Caco-2 (cell line): ENCODE results near the gene PARD3. TPM values are rescaled to one million over a fixed set of nuclear protein-coding genes. Genes with fewer than 3 reads are reported as not detected.

Experiments
- BruUV-seq: library from RNA; stranded (reverse); fragments of 400-500 nt; replicated peaks from 2 replicates; lab custom pipeline; 2021; lab: Mats Ljungman, UMichigan
- CTCF ChIA-PET: fragments of 300-600 bp; sonication (Branson Sonifier 250); formaldehyde crosslinking; loops from one replicate; lab custom pipeline; 2022; ENCODE audit warnings: antibody characterized with exemption; lab: Charles Lee
- POLR2A ChIA-PET: fragments of 300-600 bp; sonication (Branson Sonifier 250); formaldehyde crosslinking; loops from one replicate; lab custom pipeline; 2022; ENCODE audit warnings: antibody characterized with exemption; lab: Charles Lee
- DNase-seq, 2 experiments: peaks; one replicate each; pipeline versions ENCODE4 v3.0.0 to v3.0.0-alpha.2; 2020 to 2022
- H3K27me3 ChIP-seq: replicated peaks from 2 replicates; pipeline ENCODE4 v1.6.0; 2011; ENCODE audit warnings: low read length; ENCODE audit not compliant: control insufficient read depth, insufficient read depth
- H3K36me3 ChIP-seq: 2 replicates; pipeline ENCODE4 v1.5.1; 2011; ENCODE audit warnings: low read length; ENCODE audit not compliant: control insufficient read depth, insufficient read depth
- H3K4me1 ChIP-seq: fragments of 250-450 bp; sonication (Bioruptor Pico); 2 replicates; pipeline ENCODE4 v1.5.1; 2020; ENCODE audit warnings: mild to moderate bottlenecking
- H3K4me3 ChIP-seq: 2 replicates; pipeline ENCODE4 v1.5.1; 2011; ENCODE audit warnings: low read depth, mild to moderate bottlenecking, control low read depth, low read length
- H3K9me3 ChIP-seq: fragments of 250-450 bp; sonication (Bioruptor Pico); 2 replicates; pipeline ENCODE4 v1.5.1; 2020; ENCODE audit warnings: mild to moderate bottlenecking, moderate library complexity
- H3K27ac Mint-ChIP-seq: one replicate; pipeline ENCODE4 v1.8.0; 2022; ENCODE audit warnings: mixed read lengths; ENCODE audit not compliant: unreplicated experiment
- H3K27me3 Mint-ChIP-seq: one replicate; pipeline ENCODE4 v1.8.0; 2022; ENCODE audit warnings: mixed read lengths; ENCODE audit not compliant: insufficient read depth, unreplicated experiment
- H3K36me3 Mint-ChIP-seq: one replicate; pipeline ENCODE4 v1.8.0; 2022; ENCODE audit warnings: mild to moderate bottlenecking, mixed read lengths; ENCODE audit not compliant: insufficient read depth, unreplicated experiment
- H3K4me1 Mint-ChIP-seq: one replicate; pipeline ENCODE4 v1.8.0; 2022; ENCODE audit warnings: low read depth, mixed read lengths; ENCODE audit not compliant: unreplicated experiment
- H3K4me3 Mint-ChIP-seq: one replicate; pipeline ENCODE4 v1.8.0; 2022; ENCODE audit warnings: mild to moderate bottlenecking, moderate library complexity, mixed read lengths; ENCODE audit not compliant: unreplicated experiment
- H3K9me3 Mint-ChIP-seq: one replicate; pipeline ENCODE4 v1.8.0; 2022; ENCODE audit warnings: mixed read lengths; ENCODE audit not compliant: unreplicated experiment
- CTCF ChIP-seq, 2 experiments: fragments of 200-600 bp in 1 of 2; IDR thresholded peaks; 1 replicate in 1 of 2; 2 replicates in 1 of 2; pipeline versions ENCODE4 v1.5.1 to v1.8.0; 2011 to 2022; ENCODE audit warnings: antibody characterized with exemption in 1 of 2, control low read depth in 1 of 2, inconsistent platforms in 1 of 2, low read depth in 1 of 2, low read length in 1 of 2, mild to moderate bottlenecking in 1 of 2, moderate library complexity in 1 of 2; ENCODE audit not compliant: insufficient read depth in 1 of 2, severe bottlenecking in 1 of 2, unreplicated experiment in 1 of 2
- intact Hi-C: fragments of 100-400 bp; cut with micrococcal nuclease; formaldehyde crosslinking; loops from one replicate; pipeline ENCODE4 v1.10.0; 2022; ENCODE audit not compliant: unreplicated experiment
- total RNA-seq: library from RNA; stranded (reverse); gene quantifications from 2 replicates; pipeline ENCODE4 v1.2.3, GENCODE V29; 2022

PARD3 gene
- total RNA-seq, 1 experiment from 2014 or later, result 80.7 TPM

DNA sequence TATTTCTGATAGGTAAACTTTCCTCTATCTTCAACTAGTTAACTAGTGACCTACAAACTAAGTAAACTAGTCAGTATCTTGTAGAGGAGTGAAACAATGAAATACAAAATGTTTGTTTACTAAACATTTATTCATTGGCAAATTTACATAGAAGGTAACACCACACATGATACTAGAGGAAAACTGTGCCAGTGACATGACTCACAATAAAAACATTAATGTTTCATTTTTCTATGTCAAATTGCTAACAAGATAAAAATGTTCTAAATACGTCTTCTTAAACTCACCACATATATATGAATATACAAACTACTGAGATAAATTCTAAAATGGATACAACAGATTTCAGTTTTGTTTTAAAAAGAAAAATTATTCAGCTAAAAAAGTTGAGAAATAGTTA is 471.3 kb downstream of the PARD3 start:
- ChIA-PET CTCF (no interaction called here), POLR2A (no interaction called here)
- Mint-ChIP-seq H3K9me3 (no peaks in the 10 kb centered on the region), H3K4me3 (no peak overlapping the region), H3K36me3 (peaks cover 13% of the 10 kb centered on the region), H3K27ac (no peak overlapping the region), H3K4me1 (peaks cover 30% of the 10 kb centered on the region), H3K27me3 (no peaks in the 10 kb centered on the region)
- TF ChIP-seq CTCF (IDR thresholded peaks at IDR 0.05; ENCODE audit: insufficient read depth in 1 of 2, low read depth in 1 of 2, low read length in 1 of 2, severe bottlenecking in 1 of 2, unreplicated experiment in 1 of 2), result no peak
- intact Hi-C loops, result no loop called here
- Histone ChIP-seq H3K27me3 (no peaks in the 10 kb centered on the region), H3K9me3 (no peaks in the 10 kb centered on the region), H3K4me3 (no peak overlapping the region), H3K36me3 (0 out of 2 replicates have a peak, but pooled peaks cover 3% of the 10 kb centered on the region), H3K4me1 (peaks cover 25% of the 10 kb centered on the region)
- no TSS peak for BruUV-seq
- DNase-seq, result no peak

DNA sequence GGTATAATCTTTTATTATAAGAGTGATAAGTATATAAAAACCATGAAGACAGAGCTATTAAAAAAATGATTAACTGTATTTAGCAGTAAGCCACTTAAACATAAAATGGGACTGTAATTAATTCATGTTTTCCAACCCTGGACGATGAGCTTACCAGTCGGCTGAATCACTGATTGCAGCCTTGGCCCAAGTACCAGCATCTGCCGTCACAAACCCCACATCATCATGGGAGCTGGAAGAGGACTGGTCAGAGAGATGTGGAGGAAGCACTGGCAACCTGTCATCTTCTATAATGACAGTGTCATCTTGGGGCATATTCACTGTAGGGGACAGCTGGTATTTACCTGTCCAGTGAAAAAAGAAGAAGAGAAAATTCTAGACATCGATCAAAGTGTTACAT is 473.6 kb downstream of the PARD3 start:
- intact Hi-C loops, result no loop called here
- DNase-seq, result no peak
- CTCF ChIA-PET, result no interaction called here
- Mint-ChIP-seq H3K4me1 (peaks cover 27% of the 10 kb centered on the region), H3K4me3 (no peak overlapping the region), H3K27me3 (no peaks in the 10 kb centered on the region), H3K36me3 (peaks cover 7% of the 10 kb centered on the region), H3K9me3 (no peaks in the 10 kb centered on the region), H3K27ac (no peak overlapping the region)
- H3K36me3 ChIP-seq, result no peaks in the 10 kb centered on the region
- H3K4me1 ChIP-seq, result peaks cover 22% of the 10 kb centered on the region
- H3K9me3 ChIP-seq, result no peaks in the 10 kb centered on the region
- no peak for TF ChIP-seq CTCF (IDR thresholded peaks at IDR 0.05; ENCODE audit: insufficient read depth in 1 of 2, low read depth in 1 of 2, low read length in 1 of 2, severe bottlenecking in 1 of 2, unreplicated experiment in 1 of 2)
- no peak overlapping the region for H3K4me3 ChIP-seq
- no peaks in the 10 kb centered on the region for H3K27me3 ChIP-seq
- POLR2A ChIA-PET, result interaction anchor here (0.7 kb wide), 1 partner anchor 1186 kb away, joined by 3 read pairs; no protein-coding TSS in a partner anchor
- BruUV-seq, result no TSS peak

- intact Hi-C loops, result no loop called here
- peaks cover 22% of the 10 kb centered on the region for H3K4me1 Mint-ChIP-seq
- peaks cover 7% of the 10 kb centered on the region for H3K36me3 Mint-ChIP-seq
- H3K9me3 ChIP-seq, result no peaks in the 10 kb centered on the region
- ChIA-PET CTCF (no interaction called here), POLR2A (interaction anchor here (0.7 kb wide), 1 partner anchor 1185 kb away, joined by 3 read pairs; no protein-coding TSS in a partner anchor)
- BruUV-seq, result no TSS peak
- no peaks in the 10 kb centered on the region for H3K36me3 ChIP-seq
- H3K9me3 Mint-ChIP-seq, result no peaks in the 10 kb centered on the region
- no peak overlapping the region for H3K27ac Mint-ChIP-seq
- DNase-seq, result no peak
- H3K27me3 Mint-ChIP-seq, result no peaks in the 10 kb centered on the region
- no peak overlapping the region for H3K4me3 ChIP-seq
- no peak overlapping the region for H3K4me3 Mint-ChIP-seq
- H3K27me3 ChIP-seq, result no peaks in the 10 kb centered on the region
- peaks cover 16% of the 10 kb centered on the region for H3K4me1 ChIP-seq
- no peak for TF ChIP-seq CTCF (IDR thresholded peaks at IDR 0.05; ENCODE audit: insufficient read depth in 1 of 2, low read depth in 1 of 2, low read length in 1 of 2, severe bottlenecking in 1 of 2, unreplicated experiment in 1 of 2)
Measured at GRCh38 chr10:34340934-34341333, 474.2 kb downstream of the PARD3 start.
